ENCODE measurements around the gene FAM20B. TPM values are rescaled to one million over a fixed set of nuclear protein-coding genes. Genes with fewer than 3 reads are reported as not detected.

Gene FAM20B
- total RNA-seq, 1 donor from 2014 or later: 18.0 TPM

GRCh38 chr1:179092896-179093461 lies 67.3 kb downstream of the FAM20B start:
- no peak for TF ChIP-seq CTCF (conservative IDR thresholded peaks at IDR 0.05; ENCODE audit: low read depth, low read length)
- H3K4me3 ChIP-seq (ENCODE audit: low read depth, low read length): no peak overlapping the region
- DNase-seq (ENCODE audit: low read depth): no peak

GRCh38 chr1:179094818-179095217 lies 69.1 kb downstream of the FAM20B start:
- DNase-seq (ENCODE audit: low read depth): no peak
- no peak for TF ChIP-seq CTCF (conservative IDR thresholded peaks at IDR 0.05; ENCODE audit: low read depth, low read length)
- no peak overlapping the region for H3K4me3 ChIP-seq (ENCODE audit: low read depth, low read length)

GRCh38 chr1:179095377-179095776 lies 69.7 kb downstream of the FAM20B start:
- no peak for DNase-seq (ENCODE audit: low read depth)
- H3K4me3 ChIP-seq (ENCODE audit: low read depth, low read length): no peak overlapping the region
- TF ChIP-seq CTCF (conservative IDR thresholded peaks at IDR 0.05; ENCODE audit: low read depth, low read length): no peak

GRCh38 chr1:179095924-179096323 lies 70.2 kb downstream of the FAM20B start:
- no peak for TF ChIP-seq CTCF (conservative IDR thresholded peaks at IDR 0.05; ENCODE audit: low read depth, low read length)
- no peak overlapping the region for H3K4me3 ChIP-seq (ENCODE audit: low read depth, low read length)
- DNase-seq (ENCODE audit: low read depth): no peak

GRCh38 chr1:179099891-179100290 lies 74.2 kb downstream of the FAM20B start:
- no peak for TF ChIP-seq CTCF (conservative IDR thresholded peaks at IDR 0.05; ENCODE audit: low read depth, low read length)
- no peak for DNase-seq (ENCODE audit: low read depth)
- no peak overlapping the region for H3K4me3 ChIP-seq (ENCODE audit: low read depth, low read length)

- no peak overlapping the region for H3K4me3 ChIP-seq (ENCODE audit: low read depth, low read length)
- TF ChIP-seq CTCF (conservative IDR thresholded peaks at IDR 0.05; ENCODE audit: low read depth, low read length): no peak
- no peak for DNase-seq (ENCODE audit: low read depth)
These were observed 75.9 kb downstream of the FAM20B start for GRCh38 chr1:179101566-179101965.

- no peak for DNase-seq (ENCODE audit: low read depth)
- TF ChIP-seq CTCF (conservative IDR thresholded peaks at IDR 0.05; ENCODE audit: low read depth, low read length): no peak
- H3K4me3 ChIP-seq (ENCODE audit: low read depth, low read length): no peak overlapping the region
These were observed 78.3 kb downstream of the FAM20B start for GRCh38 chr1:179103999-179104398.

Data from epithelial cell of proximal tubule (primary cell).